HPDE6-E6E7 (cell line): ENCODE results near the gene AIP.

Experiments used
- DNase-seq: peaks from one replicate; pipeline ENCODE4 v3.0.0; 2011; ENCODE audit warnings: missing footprints; ENCODE audit errors: extremely low spot score

The AIP gene

GRCh38 chr11:67534070-67534679 lies 51.3 kb downstream of the AIP start:
- no peak for DNase-seq

GRCh38 chr11:67535561-67535960 lies 52.7 kb downstream of the AIP start:
- no peak for DNase-seq

- DNase-seq, result no peak
Measured at GRCh38 chr11:67538306-67538705, 55.5 kb downstream of the AIP start.

GRCh38 chr11:67538823-67539505 lies 56.1 kb downstream of the AIP start:
- DNase-seq, result no peak

GRCh38 chr11:67539550-67539949 lies 56.7 kb downstream of the AIP start:
- DNase-seq, result no peak
